Duodenal mucosa (tissue), 2 donors: Measurements from ENCODE around the gene PHF10.
A peak's percentile ranks its signal among the peaks of the same experiment; 100 is the strongest.
"Not testable (repeated sequence)": the region's sequence is repeated elsewhere in the genome, so short reads cannot be mapped to it uniquely, and the experiment has no call there.

Experiments
- H3K27ac ChIP-seq: one replicate; pipeline ENCODE4 v1.7.0; 2013; ENCODE audit warnings: low read depth, low read length
- H3K27me3 ChIP-seq, 2 donors: one replicate each; pipeline ENCODE4 v1.7.0; 2013; ENCODE audit warnings: low read length in 2 of 2, control low read depth in 1 of 2; ENCODE audit not compliant: insufficient read depth in 2 of 2, control insufficient read depth in 1 of 2
- H3K36me3 ChIP-seq, 2 donors: one replicate each; pipeline ENCODE4 v1.7.0; 2013; ENCODE audit warnings: low read length in 2 of 2, control low read depth in 1 of 2; ENCODE audit not compliant: insufficient read depth in 2 of 2, control insufficient read depth in 1 of 2
- H3K4me1 ChIP-seq, 2 donors: one replicate each; pipeline ENCODE4 v1.7.0; 2013; ENCODE audit warnings: low read length in 2 of 2, control low read depth in 1 of 2; ENCODE audit not compliant: insufficient read depth in 2 of 2, control insufficient read depth in 1 of 2
- H3K4me3 ChIP-seq, 2 donors: one replicate each; pipeline ENCODE4 v1.7.0; 2013; ENCODE audit warnings: low read length in 2 of 2, low read depth in 1 of 2
- H3K9ac ChIP-seq, 2 donors: one replicate each; pipeline ENCODE4 v1.7.0; 2013; ENCODE audit warnings: low read length in 2 of 2, low read depth in 1 of 2
- H3K9me3 ChIP-seq, 2 donors: one replicate each; pipeline ENCODE4 v1.7.0; 2013; ENCODE audit warnings: low read length in 2 of 2, control low read depth in 1 of 2; ENCODE audit not compliant: control insufficient read depth in 1 of 2

The PHF10 gene

DNA sequence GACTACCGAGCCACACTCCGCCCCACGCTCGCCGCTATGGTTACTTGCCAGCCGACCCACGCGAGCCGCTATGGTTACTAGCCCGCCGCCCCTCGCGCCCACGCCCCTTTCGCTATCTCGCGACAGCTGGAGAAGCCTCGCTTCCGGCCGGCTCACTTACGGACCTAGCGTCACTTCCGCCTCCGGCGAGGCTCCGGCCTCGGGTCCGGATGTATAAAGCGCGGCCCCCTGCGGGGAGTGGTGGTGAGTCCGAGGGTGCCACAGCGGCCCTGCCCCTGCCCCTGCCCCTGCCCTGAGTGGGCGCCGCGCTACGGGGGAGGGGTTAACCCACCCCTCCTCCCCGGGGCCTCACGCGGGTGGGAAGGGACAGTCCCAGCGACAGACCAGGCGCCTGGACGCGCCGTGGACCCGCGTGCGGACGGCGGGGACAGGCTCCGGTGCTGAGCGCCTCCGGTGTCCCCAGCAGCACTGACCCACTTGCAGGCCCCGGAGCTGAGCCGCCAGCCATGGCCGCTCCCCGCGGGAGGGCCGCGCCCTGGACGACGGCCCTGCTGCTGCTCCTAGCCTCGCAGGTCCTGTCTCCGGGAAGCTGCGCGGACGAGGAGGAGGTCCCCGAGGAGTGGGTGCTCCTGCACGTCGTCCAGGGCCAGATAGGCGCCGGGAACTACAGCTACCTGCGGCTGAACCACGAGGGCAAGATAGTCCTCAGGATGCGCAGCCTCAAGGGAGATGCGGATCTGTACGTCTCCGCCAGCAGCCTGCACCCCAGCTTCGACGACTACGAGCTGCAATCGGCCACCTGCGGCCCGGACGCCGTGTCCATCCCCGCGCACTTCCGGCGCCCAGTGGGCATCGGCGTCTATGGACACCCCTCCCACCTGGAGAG lies 22.1 kb downstream of the PHF10 start, which contains the start of the genes C6orf120 and WDR27:
C6orf120 (plus strand) TSS at position 173 of the 886 bp plus-strand sequence; CDS start at position 507, 334 bp downstream.
WDR27 (minus strand) TSS at position 76 of the 886 bp plus-strand sequence. CDS start 13,024 bp downstream, outside the sequence.
- Histone ChIP-seq H3K9me3 (no peaks in the 10 kb centered on the region), H3K9ac (peak within 1 kb of the TSS; percentile 84 to 89), H3K36me3 (peaks cover 0 to 12% of the 10 kb centered on the region in 2 donors), H3K27ac (peak within 1 kb of the TSS; percentile 97), H3K4me1 (peaks cover 29 to 44% of the 10 kb centered on the region in 2 donors), H3K27me3 (no peaks in the 10 kb centered on the region), H3K4me3 (peak within 1 kb of the TSS; percentile 90 to 97)

DNA sequence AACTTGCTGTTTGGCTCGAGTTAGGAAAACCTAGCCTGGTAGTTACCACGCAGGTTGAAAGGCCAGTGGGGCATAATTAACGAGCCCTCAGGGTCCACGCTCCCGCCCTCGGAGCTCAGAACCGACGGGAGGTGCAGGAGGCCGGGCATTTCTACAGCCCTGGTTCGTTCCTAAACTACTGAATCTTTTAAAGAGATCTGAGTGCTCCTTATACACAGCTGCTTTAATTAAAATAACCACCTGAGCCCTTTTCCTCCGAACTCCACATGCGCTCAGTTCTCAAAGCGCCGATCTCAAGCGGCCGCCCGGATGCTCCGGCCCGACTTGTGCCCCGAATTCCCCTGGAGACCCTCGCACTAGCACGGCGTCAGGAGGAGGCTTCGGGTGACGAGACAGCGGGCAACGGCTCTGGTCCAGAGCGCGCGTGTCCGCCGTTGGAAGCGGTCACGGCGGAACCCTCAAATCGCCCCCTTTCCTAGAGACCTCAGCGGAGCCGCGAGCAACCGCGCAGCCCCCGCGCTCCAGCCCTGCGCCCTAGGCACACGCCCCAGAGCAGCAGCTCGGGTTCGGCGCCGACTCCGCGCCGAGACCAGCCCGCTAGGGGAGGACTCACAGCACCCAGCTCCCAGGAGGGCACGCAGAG lies 22.9 kb downstream of the PHF10 start:
- Histone ChIP-seq H3K4me1 (peaks cover 29 to 44% of the 10 kb centered on the region in 2 donors), H3K27ac (peak overlapping the region; percentile 97), H3K4me3 (peak overlapping the region; percentile 90 to 97), H3K27me3 (no peaks in the 10 kb centered on the region), H3K9ac (peak overlapping the region; percentile 84 to 89), H3K36me3 (peaks cover 0 to 12% of the 10 kb centered on the region in 2 donors), H3K9me3 (no peaks in the 10 kb centered on the region)

DNA sequence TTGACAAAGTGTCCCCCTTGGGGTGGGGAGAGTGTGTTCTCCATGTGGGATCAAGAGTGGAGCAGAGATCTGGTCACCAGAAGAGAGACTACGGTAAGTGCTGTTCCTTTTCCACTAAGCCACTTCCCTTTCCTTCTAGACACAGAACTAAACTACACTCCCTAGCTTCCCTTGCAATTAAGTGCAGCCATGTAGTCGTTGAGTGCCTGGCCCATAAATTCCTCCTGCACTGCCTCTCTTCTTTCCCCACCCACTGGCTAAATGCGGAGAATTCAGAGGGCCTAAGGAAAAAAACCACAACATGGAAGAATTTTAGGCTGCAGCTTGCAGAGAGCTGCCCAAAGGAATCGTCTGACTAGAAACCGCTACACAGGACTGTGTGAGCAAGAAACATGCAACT lies 24.0 kb downstream of the PHF10 start:
- H3K36me3 ChIP-seq: peaks cover 0 to 12% of the 10 kb centered on the region in 2 donors
- peak overlapping the region in 1 of 2 donors; percentile 32 for H3K4me3 ChIP-seq
- H3K27me3 ChIP-seq: no peaks in the 10 kb centered on the region
- peaks cover 0 to 2% of the 10 kb centered on the region in 2 donors for H3K9me3 ChIP-seq
- H3K27ac ChIP-seq: no peak overlapping the region
- peaks cover 29 to 39% of the 10 kb centered on the region in 2 donors for H3K4me1 ChIP-seq
- H3K9ac ChIP-seq: peak overlapping the region in 1 of 2 donors; percentile 2

DNA sequence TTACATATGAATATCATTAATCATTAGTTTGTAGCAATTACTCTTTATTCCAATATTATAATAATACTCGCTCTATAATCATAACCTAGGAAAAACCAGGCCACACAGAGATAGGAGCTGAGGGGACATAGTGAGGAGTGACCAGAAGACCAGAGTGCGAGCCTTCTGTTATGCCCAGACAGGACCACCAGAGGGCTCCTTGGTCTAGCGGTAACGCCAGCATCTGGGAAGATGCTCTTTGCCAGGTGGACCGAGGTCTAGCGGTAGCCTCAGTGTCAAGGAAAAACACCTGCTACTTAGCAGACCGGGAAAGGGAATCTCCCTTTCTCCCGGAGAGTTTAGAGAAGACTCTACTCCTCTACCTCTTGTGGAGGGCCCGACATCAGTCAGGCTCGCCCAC lies 27.2 kb downstream of the PHF10 start:
- H3K27me3 ChIP-seq, H3K9ac ChIP-seq: not testable (repeated sequence)

DNA sequence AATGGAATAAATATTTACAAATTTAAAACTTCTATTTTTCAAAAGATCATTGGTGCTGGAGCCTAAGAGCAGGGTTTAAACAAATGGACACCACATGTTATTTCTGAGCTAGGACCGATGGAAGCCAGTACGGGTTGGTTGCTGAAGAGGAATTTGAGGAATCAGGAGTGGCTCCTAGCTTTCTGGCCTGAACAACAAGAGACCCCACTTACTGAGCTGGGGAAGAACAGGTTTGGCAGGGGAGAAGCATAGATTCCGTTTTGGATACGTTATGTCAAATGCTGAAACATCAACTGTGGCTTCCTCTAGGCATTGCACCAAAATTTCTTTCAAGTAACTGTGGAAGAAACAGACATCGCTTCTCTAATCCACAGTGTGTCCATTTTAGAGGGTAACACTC lies 29.2 kb downstream of the PHF10 start:
- Histone ChIP-seq H3K36me3 (peaks cover 0 to 7% of the 10 kb centered on the region in 2 donors), H3K9ac (no peak overlapping the region)

More for the DNA sequence above, 27.2 kb downstream of the PHF10 start:
- peaks cover 10 to 12% of the 10 kb centered on the region in 2 donors for H3K4me1 ChIP-seq
- H3K4me3 ChIP-seq, H3K27ac ChIP-seq, H3K9me3 ChIP-seq, H3K36me3 ChIP-seq: not testable (repeated sequence)

DNA sequence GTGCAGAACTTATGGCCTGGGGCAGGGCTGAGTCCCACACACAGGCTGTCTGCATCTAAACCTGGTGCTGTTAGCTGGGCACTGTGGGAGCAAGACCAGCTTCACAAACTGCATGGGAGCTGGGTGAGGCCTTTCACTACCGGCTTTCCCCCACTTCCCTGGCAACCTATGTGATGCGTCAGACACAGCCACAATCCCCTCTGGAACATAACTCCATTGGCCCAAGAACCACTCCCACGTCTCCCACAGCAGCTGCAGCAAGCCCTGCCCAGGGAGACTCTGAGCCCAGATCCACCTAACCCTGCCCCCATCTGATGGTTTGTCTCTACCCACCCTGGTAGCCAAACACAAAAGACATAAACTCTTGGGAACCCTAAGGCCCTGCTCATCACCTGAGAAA lies 31.8 kb downstream of the PHF10 start:
- Histone ChIP-seq H3K27ac (no peak overlapping the region), H3K9me3 (peaks cover 0 to 6% of the 10 kb centered on the region in 2 donors)

More for the DNA sequence above, 29.2 kb downstream of the PHF10 start:
- Histone ChIP-seq H3K27me3 (no peaks in the 10 kb centered on the region), H3K27ac (no peak overlapping the region), H3K4me3 (no peak overlapping the region), H3K9me3 (peaks cover 0 to 6% of the 10 kb centered on the region in 2 donors), H3K4me1 (peaks cover under 1 to 2% of the 10 kb centered on the region in 2 donors)

DNA sequence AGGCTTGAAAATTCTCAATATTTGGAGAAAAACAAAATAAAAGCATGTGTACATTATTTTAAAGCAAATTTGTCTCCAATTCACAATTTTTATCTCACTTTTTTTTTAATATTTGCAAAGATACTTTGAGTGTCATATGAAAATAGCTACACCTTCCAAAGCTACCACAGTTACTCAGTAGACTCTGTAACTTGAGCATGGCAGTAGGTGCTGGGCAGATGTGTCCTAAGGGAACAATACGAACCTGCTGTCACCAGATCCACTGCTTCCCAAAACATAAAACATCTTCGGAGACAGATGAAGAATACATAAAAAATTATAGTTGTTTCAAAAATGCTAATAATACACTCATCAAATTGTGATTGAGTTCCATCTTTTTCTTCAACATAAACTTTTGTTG lies 33.0 kb downstream of the PHF10 start:
- peaks cover 6 to 18% of the 10 kb centered on the region in 2 donors for H3K36me3 ChIP-seq

More for the DNA sequence above, 31.8 kb downstream of the PHF10 start:
- H3K9ac ChIP-seq: no peak overlapping the region
- H3K4me1 ChIP-seq: no peaks in the 10 kb centered on the region
- peaks cover 6 to 8% of the 10 kb centered on the region in 2 donors for H3K36me3 ChIP-seq
- H3K4me3 ChIP-seq: no peak overlapping the region
- H3K27me3 ChIP-seq: no peaks in the 10 kb centered on the region

GRCh38 chr6:169689287-169689686 lies 35.0 kb downstream of the PHF10 start:
- peaks cover 6 to 21% of the 10 kb centered on the region in 2 donors for H3K36me3 ChIP-seq
- no peaks in the 10 kb centered on the region for H3K27me3 ChIP-seq
- peaks cover 11 to 16% of the 10 kb centered on the region in 2 donors for H3K9me3 ChIP-seq
- H3K9ac ChIP-seq: no peak overlapping the region
- no peak overlapping the region for H3K4me3 ChIP-seq
- no peak overlapping the region for H3K27ac ChIP-seq
- no peaks in the 10 kb centered on the region for H3K4me1 ChIP-seq

More for the DNA sequence above, 33.0 kb downstream of the PHF10 start:
- H3K9ac ChIP-seq: no peak overlapping the region
- H3K4me3 ChIP-seq: no peak overlapping the region
- H3K4me1 ChIP-seq: no peaks in the 10 kb centered on the region
- peaks cover 5 to 6% of the 10 kb centered on the region in 2 donors for H3K9me3 ChIP-seq
- no peaks in the 10 kb centered on the region for H3K27me3 ChIP-seq
- no peak overlapping the region for H3K27ac ChIP-seq

- no peaks in the 10 kb centered on the region for H3K4me1 ChIP-seq
- H3K27ac ChIP-seq: no peak overlapping the region
- H3K9ac ChIP-seq: no peak overlapping the region
- H3K36me3 ChIP-seq: peaks cover 9 to 30% of the 10 kb centered on the region in 2 donors
- no peak overlapping the region for H3K4me3 ChIP-seq
- H3K9me3 ChIP-seq: peaks cover 8 to 16% of the 10 kb centered on the region in 2 donors
- H3K27me3 ChIP-seq: no peaks in the 10 kb centered on the region
Measured at GRCh38 chr6:169685860-169686259, 38.4 kb downstream of the PHF10 start.

DNA sequence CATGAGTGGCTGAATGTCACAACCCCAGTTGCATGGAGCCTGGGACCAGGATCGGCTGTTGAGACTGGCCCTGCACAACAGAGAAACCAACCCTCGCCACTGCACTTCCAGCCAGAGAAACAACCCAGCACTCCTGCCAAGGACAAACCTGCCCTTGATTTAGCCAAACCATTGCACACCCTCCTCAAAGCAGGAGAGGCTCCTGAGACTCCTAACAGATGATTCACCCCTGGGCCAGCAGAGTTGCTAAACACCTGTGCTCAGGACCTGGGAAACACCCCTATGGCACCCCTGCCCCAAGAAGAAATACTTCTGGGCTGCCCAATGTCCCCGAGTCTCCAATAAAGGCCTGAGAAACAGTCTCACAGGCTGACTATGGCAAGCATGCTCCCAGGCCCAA lies 40.2 kb downstream of the PHF10 start:
- Histone ChIP-seq H3K27ac (no peak overlapping the region), H3K36me3 (peaks cover 8 to 30% of the 10 kb centered on the region in 2 donors), H3K9me3 (peaks cover 8 to 16% of the 10 kb centered on the region in 2 donors)

More for the DNA sequence above, 40.2 kb downstream of the PHF10 start:
- no peaks in the 10 kb centered on the region for H3K27me3 ChIP-seq
- no peaks in the 10 kb centered on the region for H3K4me1 ChIP-seq
- no peak overlapping the region for H3K4me3 ChIP-seq
- no peak overlapping the region for H3K9ac ChIP-seq
